H1 (cell line): ENCODE measurements around the gene GRIA1. TPM values are rescaled to one million over a fixed set of nuclear protein-coding genes. Genes with fewer than 3 reads are reported as not detected.

ENCODE experiments used
- CTCF ChIA-PET: fragments of 300-600 bp; sonication (Branson Sonifier 250); formaldehyde crosslinking; loops from one replicate; lab custom pipeline; 2021; ENCODE audit not compliant: partially characterized antibody; lab: Charles Lee
- POLR2A ChIA-PET: fragments of 300-600 bp; sonication (Branson Sonifier 250); formaldehyde crosslinking; loops from one replicate; lab custom pipeline; 2021; ENCODE audit warnings: inconsistent platforms; ENCODE audit not compliant: partially characterized antibody; lab: Charles Lee
- DNase-seq, 2 experiments: peaks; one replicate each; pipeline versions ENCODE4 v3.0.0 to v3.0.0-alpha.2; 2010 to 2022; ENCODE audit warnings: low spot score in 2 of 2, low read depth in 1 of 2, mixed read lengths in 1 of 2
- FAIRE-seq: peaks from 2 replicates; lab custom pipeline; 2011; peaks lifted over from hg19 to GRCh38; lab: Jason Lieb, UNC
- H2AFZ ChIP-seq: 2 replicates; pipeline ENCODE4 v1.8.1; 2012; ENCODE audit warnings: low read length, inconsistent platforms
- H2AK5ac ChIP-seq: 2 replicates; pipeline ENCODE4 v1.6.1; 2013; ENCODE audit warnings: low read depth, low read length
- H2BK120ac ChIP-seq: replicated peaks from 2 replicates; pipeline ENCODE3; 2013; ENCODE audit warnings: low read depth, low read length, inconsistent platforms
- H2BK12ac ChIP-seq: 2 replicates; pipeline ENCODE4 v1.6.1; 2013; ENCODE audit warnings: low read depth, low read length
- H2BK15ac ChIP-seq: 2 replicates; pipeline ENCODE4 v1.6.1; 2013; ENCODE audit warnings: low read length
- H2BK20ac ChIP-seq: 2 replicates; pipeline ENCODE4 v1.6.1; 2013; ENCODE audit warnings: low read length
- H2BK5ac ChIP-seq: 2 replicates; pipeline ENCODE4 v1.6.1; 2013; ENCODE audit warnings: low read depth, low read length
- H3K14ac ChIP-seq: 2 replicates; pipeline ENCODE4 v1.6.1; 2013; ENCODE audit warnings: inconsistent platforms; ENCODE audit not compliant: insufficient read length
- H3K18ac ChIP-seq: 2 replicates; pipeline ENCODE4 v1.6.1; 2013; ENCODE audit warnings: low read length; ENCODE audit errors: extremely low read depth
- H3K23ac ChIP-seq: 2 replicates; pipeline ENCODE4 v1.6.1; 2013; ENCODE audit warnings: inconsistent platforms; ENCODE audit not compliant: insufficient read length
- H3K23me2 ChIP-seq: 2 replicates; pipeline ENCODE4 v1.6.1; 2013; ENCODE audit warnings: low read depth, low read length
- H3K27ac ChIP-seq: 2 replicates; pipeline ENCODE4 v1.6.1; 2011; ENCODE audit warnings: low read depth, low read length, inconsistent platforms
- H3K27me3 ChIP-seq, 4 experiments: replicated peaks in 1 of 4; 1 replicate in 1 of 4; 2 replicates in 3 of 4; pipeline versions ENCODE4 v1.6.1 to v1.8.1; 2011 to 2013; ENCODE audit warnings: low read length in 3 of 4, mild to moderate bottlenecking in 3 of 4, inconsistent platforms in 2 of 4, mixed read lengths in 2 of 4, moderate library complexity in 1 of 4; ENCODE audit not compliant: control insufficient read depth in 3 of 4, insufficient read depth in 3 of 4; ENCODE audit errors: extremely low read depth in 1 of 4
- H3K36me3 ChIP-seq, 4 experiments: 2 replicates each; pipeline versions ENCODE4 v1.6.1 to v1.8.1; 2011 to 2013; ENCODE audit warnings: mild to moderate bottlenecking in 4 of 4, low read length in 3 of 4, moderate library complexity in 2 of 4, control low read depth in 1 of 4, inconsistent platforms in 1 of 4; ENCODE audit not compliant: insufficient read depth in 4 of 4, control insufficient read depth in 2 of 4
- H3K4ac ChIP-seq: replicated peaks from 2 replicates; pipeline ENCODE3; 2013; ENCODE audit warnings: low read length, low read depth, mixed read lengths, inconsistent platforms; ENCODE audit not compliant: insufficient read length
- H3K4me1 ChIP-seq, 4 experiments: replicated peaks in 1 of 4; 1 replicate in 1 of 4; 2 replicates in 3 of 4; pipeline versions ENCODE4 v1.6.1 to v1.8.1; 2011 to 2013; ENCODE audit warnings: low read length in 3 of 4, inconsistent platforms in 2 of 4, mixed read lengths in 1 of 4; ENCODE audit not compliant: insufficient read depth in 4 of 4, control insufficient read depth in 3 of 4
- H3K4me2 ChIP-seq, 2 experiments: 2 replicates each; pipeline versions ENCODE4 v1.6.1 to v1.8.1; 2011 to 2013; ENCODE audit warnings: low read depth in 2 of 2, low read length in 2 of 2, control low read depth in 1 of 2, inconsistent platforms in 1 of 2, mild to moderate bottlenecking in 1 of 2; ENCODE audit not compliant: insufficient read depth in 1 of 2
- H3K4me3 ChIP-seq, 4 experiments: fragments of 200-600, 300-600 bp in 1 of 4; sonication (generic), shearing (Covaris generic), sonication (Bioruptor Twin) in 1 of 4; 2 replicates each; pipeline versions ENCODE4 v1.5.1 to v1.8.1; 2011 to 2016; ENCODE audit warnings: low read length in 4 of 4, low read depth in 3 of 4, control low read depth in 2 of 4, inconsistent platforms in 2 of 4, mild to moderate bottlenecking in 2 of 4, mixed read lengths in 1 of 4, moderate library complexity in 1 of 4; ENCODE audit not compliant: insufficient read depth in 2 of 4; ENCODE audit errors: extremely low read depth in 1 of 4
- H3K56ac ChIP-seq: replicated peaks from 2 replicates; pipeline ENCODE3; 2013; ENCODE audit warnings: low read depth, mild to moderate bottlenecking, mixed read lengths, low read length, inconsistent platforms; ENCODE audit not compliant: insufficient read length
- H3K79me1 ChIP-seq: 2 replicates; pipeline ENCODE4 v1.6.1; 2013; ENCODE audit warnings: low read depth, low read length, control low read depth
- H3K79me2 ChIP-seq, 2 experiments: 2 replicates each; pipeline versions ENCODE4 v1.6.1 to v1.8.1; 2012 to 2013; ENCODE audit warnings: low read length in 2 of 2, mild to moderate bottlenecking in 2 of 2, inconsistent platforms in 1 of 2; ENCODE audit not compliant: insufficient read depth in 2 of 2, control insufficient read depth in 1 of 2
- H3K9ac ChIP-seq, 4 experiments: replicated peaks in 1 of 4; 1 replicate in 1 of 4; 2 replicates in 3 of 4; pipeline versions ENCODE4 v1.6.1 to v1.8.1; 2011 to 2013; ENCODE audit warnings: low read depth in 3 of 4, low read length in 3 of 4, control low read depth in 2 of 4, mild to moderate bottlenecking in 2 of 4, moderate library complexity in 2 of 4, inconsistent platforms in 1 of 4; ENCODE audit errors: extremely low read depth in 1 of 4
- H3K9me3 ChIP-seq, 2 experiments: 2 replicates each; pipeline versions ENCODE4 v1.6.1 to v1.8.1; 2012 to 2013; ENCODE audit warnings: mild to moderate bottlenecking in 2 of 2, moderate library complexity in 2 of 2, control low read depth in 1 of 2, inconsistent platforms in 1 of 2, low read depth in 1 of 2, low read length in 1 of 2, mixed read lengths in 1 of 2; ENCODE audit not compliant: insufficient read depth in 2 of 2
- H4K20me1 ChIP-seq, 2 experiments: replicated peaks in 1 of 2; 2 replicates each; pipeline versions ENCODE3 to v1.8.1; 2011 to 2013; ENCODE audit warnings: inconsistent platforms in 2 of 2, low read length in 2 of 2, mild to moderate bottlenecking in 1 of 2; ENCODE audit not compliant: insufficient read depth in 2 of 2, control insufficient read depth in 1 of 2
- H4K5ac ChIP-seq: 2 replicates; pipeline ENCODE4 v1.6.1; 2013; ENCODE audit warnings: low read length, low read depth, mixed read lengths, inconsistent platforms; ENCODE audit not compliant: insufficient read length
- H4K8ac ChIP-seq: 2 replicates; pipeline ENCODE4 v1.8.0; 2013; ENCODE audit warnings: mild to moderate bottlenecking, moderate library complexity, low read length, inconsistent platforms; ENCODE audit not compliant: insufficient read depth; ENCODE audit errors: extremely low read depth
- H4K91ac ChIP-seq: replicated peaks from 2 replicates; pipeline ENCODE3; 2013; ENCODE audit warnings: low read length, mixed read lengths, inconsistent platforms; ENCODE audit not compliant: insufficient read length
- CBX5 ChIP-seq: fragments of 300-800, 300-1000 bp; sonication (generic); IDR thresholded peaks from 2 replicates; pipeline ENCODE4 v1.7.1; 2016; ENCODE audit warnings: antibody characterized with exemption, low read length, low read depth
- CHD2 ChIP-seq: IDR thresholded peaks from 2 replicates; pipeline ENCODE4 v1.6.1; 2012; ENCODE audit warnings: low read length, improper control_type of control experiment
- EGR1 ChIP-seq: IDR thresholded peaks from 2 replicates; pipeline ENCODE4 v1.6.1; 2011; ENCODE audit warnings: low read depth, low read length, borderline replicate concordance
- FOSL1 ChIP-seq: IDR thresholded peaks from 2 replicates; pipeline ENCODE4 v1.6.1; 2011; ENCODE audit warnings: mild to moderate bottlenecking, low read depth, low read length, moderate library complexity; ENCODE audit not compliant: insufficient read depth
- GTF2F1 ChIP-seq: IDR thresholded peaks from 2 replicates; pipeline ENCODE4 v1.6.1; 2012; ENCODE audit warnings: low read depth, low read length, improper control_type of control experiment, borderline replicate concordance
- JUND ChIP-seq: IDR thresholded peaks from 2 replicates; pipeline ENCODE4 v1.6.1; 2011; ENCODE audit warnings: mild to moderate bottlenecking, improper control_type of control experiment, low read length
- SP4 ChIP-seq: IDR thresholded peaks from 2 replicates; pipeline ENCODE4 v1.6.1; 2012; ENCODE audit warnings: low read length, inconsistent platforms
- SUZ12 ChIP-seq: fragments of 200-600 bp; sonication (generic); IDR thresholded peaks from 2 replicates; pipeline ENCODE4 v1.6.1; 2012; ENCODE audit warnings: mild to moderate bottlenecking, inconsistent platforms, low read length, moderate library complexity, mixed read lengths
- TAF7 ChIP-seq: optimal IDR thresholded peaks from 2 replicates; pipeline ENCODE3; 2011; ENCODE audit warnings: low read depth, mild to moderate bottlenecking, inconsistent platforms, low read length, moderate library complexity, borderline replicate concordance
- USF2 ChIP-seq: IDR thresholded peaks from 2 replicates; pipeline ENCODE4 v1.6.1; 2011; ENCODE audit warnings: low read length, improper control_type of control experiment
- WGBS, 2 experiments: shearing (Covaris generic) in 1 of 2; methylation state at CpG; one replicate each; pipeline versions ENCODE4 v1.1.6 to v1.1.7; 2013 to 2015; ENCODE audit warnings: low lambda C conversion rate in 2 of 2, mixed read lengths in 2 of 2, inconsistent platforms in 1 of 2, low coverage in 1 of 2, missing lambda C conversion rate in 1 of 2; ENCODE audit not compliant: insufficient replicate concordance in 2 of 2, insufficient coverage in 1 of 2, insufficient read length in 1 of 2; ENCODE audit errors: extremely low coverage in 1 of 2, missing lambda C conversion rate in 1 of 2; 5-methylcytosine and 5-hydroxymethylcytosine counted together
- polyA plus RNA-seq, 7 experiments: library from polyadenylated mRNA; depleted of rRNA in 3 of 7; stranded (reverse) in 5 of 7; unstranded in 2 of 7; fragments of >200 nt in 5 of 7; fragments of 200-250 nt in 2 of 7; gene quantifications; 1 replicate in 5 of 7; 2 replicates in 1 of 7; 4 replicates in 1 of 7; pipeline versions ENCODE4 v1.2.1 to v1.2.3, GENCODE V29; 2011 to 2013; ENCODE audit warnings: missing spikeins in 2 of 7, mixed read lengths in 2 of 7
- total RNA-seq: library from RNA; stranded (reverse); fragmentation: NEBNext Ultra II Directional; extraction: Animal tissue kit (Norgen Biotek cat#: 25700); gene quantifications from 2 replicates; pipeline ENCODE4 v1.2.1, GENCODE V29; 2021
- TF ChIP-seq, protein P1 (sequence below), 3 experiments: IDR thresholded peaks; 1 replicate in 2 of 3; 2 replicates in 1 of 3; pipeline versions ENCODE4 v1.5.1 to v1.6.1; 2011; ENCODE audit warnings: low read length in 3 of 3, mild to moderate bottlenecking in 3 of 3, inconsistent platforms in 2 of 3, low read depth in 1 of 3, moderate library complexity in 1 of 3; ENCODE audit not compliant: insufficient read depth in 1 of 3; ENCODE audit errors: control extremely low read depth in 1 of 3

GRIA1 gene
- total and polyA plus RNA-seq, 2 of the 8 experiments (the other 6 are each of a cell fraction or from before 2014, with no cell fraction given), result 0.97 to 2.5 TPM

DNA sequence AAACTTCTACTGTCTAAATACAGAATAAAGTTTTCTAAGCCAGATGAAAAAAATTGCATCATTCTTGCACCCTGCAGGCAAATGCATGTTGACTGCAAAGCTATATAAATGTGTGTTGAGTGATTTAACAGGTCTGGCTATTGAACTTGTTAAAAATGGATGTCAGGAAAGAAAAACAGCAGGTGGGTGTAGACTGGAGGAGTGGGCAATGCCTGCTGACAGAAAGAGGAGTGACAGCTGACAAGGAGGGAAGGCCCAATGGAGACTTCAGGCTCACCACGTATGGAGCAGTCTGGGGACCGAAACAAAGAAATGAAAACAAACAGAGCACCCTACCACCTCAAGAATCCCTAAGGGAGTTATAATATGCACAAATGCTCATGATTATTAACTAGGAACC is 127.8 kb downstream of the GRIA1 start:
- Histone ChIP-seq H4K20me1 (no peaks in the 10 kb centered on the region), H3K27me3 (no peaks in the 10 kb centered on the region), H2BK5ac (no peak overlapping the region), H3K36me3 (no peaks in the 10 kb centered on the region), H3K18ac (no peak overlapping the region), H2AFZ (no peak overlapping the region), H3K56ac (no peak overlapping the region), H3K27ac (no peak overlapping the region), H2BK20ac (no peak overlapping the region), H3K4me2 (no peak overlapping the region), H3K14ac (no peak overlapping the region), H2BK120ac (no peak overlapping the region), H4K91ac (no peak overlapping the region), H3K79me2 (no peaks in the 10 kb centered on the region), H2AK5ac (no peak overlapping the region), H3K4me3 (no peak overlapping the region), H2BK12ac (no peak overlapping the region), H3K23ac (no peak overlapping the region), H4K8ac (no peak overlapping the region), H3K9me3 (no peaks in the 10 kb centered on the region), H3K4me1 (no peaks in the 10 kb centered on the region), H2BK15ac (no peak overlapping the region), H4K5ac (no peak overlapping the region), H3K9ac (no peak overlapping the region), H3K79me1 (no peaks in the 10 kb centered on the region), H3K4ac (no peak overlapping the region), H3K23me2 (no peaks in the 10 kb centered on the region)
- TF ChIP-seq SUZ12, result no peak
- TF ChIP-seq JUND, result no peak
- no peak for TF ChIP-seq TAF7
- TF ChIP-seq EGR1, result no peak
- TF ChIP-seq CBX5, result no peak
- TF ChIP-seq GTF2F1, result no peak
- TF ChIP-seq, protein P1, sequence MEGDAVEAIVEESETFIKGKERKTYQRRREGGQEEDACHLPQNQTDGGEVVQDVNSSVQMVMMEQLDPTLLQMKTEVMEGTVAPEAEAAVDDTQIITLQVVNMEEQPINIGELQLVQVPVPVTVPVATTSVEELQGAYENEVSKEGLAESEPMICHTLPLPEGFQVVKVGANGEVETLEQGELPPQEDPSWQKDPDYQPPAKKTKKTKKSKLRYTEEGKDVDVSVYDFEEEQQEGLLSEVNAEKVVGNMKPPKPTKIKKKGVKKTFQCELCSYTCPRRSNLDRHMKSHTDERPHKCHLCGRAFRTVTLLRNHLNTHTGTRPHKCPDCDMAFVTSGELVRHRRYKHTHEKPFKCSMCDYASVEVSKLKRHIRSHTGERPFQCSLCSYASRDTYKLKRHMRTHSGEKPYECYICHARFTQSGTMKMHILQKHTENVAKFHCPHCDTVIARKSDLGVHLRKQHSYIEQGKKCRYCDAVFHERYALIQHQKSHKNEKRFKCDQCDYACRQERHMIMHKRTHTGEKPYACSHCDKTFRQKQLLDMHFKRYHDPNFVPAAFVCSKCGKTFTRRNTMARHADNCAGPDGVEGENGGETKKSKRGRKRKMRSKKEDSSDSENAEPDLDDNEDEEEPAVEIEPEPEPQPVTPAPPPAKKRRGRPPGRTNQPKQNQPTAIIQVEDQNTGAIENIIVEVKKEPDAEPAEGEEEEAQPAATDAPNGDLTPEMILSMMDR (IDR thresholded peaks at IDR 0.05; ENCODE audit: control extremely low read depth in 1 of 3, insufficient read depth in 1 of 3, low read depth in 1 of 3, low read length in 3 of 3), result no peak
- no peak for TF ChIP-seq CHD2
- TF ChIP-seq SP4, result no peak
- TF ChIP-seq USF2, result no peak
- TF ChIP-seq FOSL1, result no peak
- DNase-seq (no peak), FAIRE-seq (no peak)
- CTCF ChIA-PET, result interaction anchor here (0.6 kb wide), 1 partner anchor 892 kb away, joined by 3 read pairs; no protein-coding TSS in a partner anchor
- 79% methylated on average over 2 of the region's 2 CpGs; no CpG with 5 or more reads in 1 of the 2 experiments for WGBS, 2 experiments
- POLR2A ChIA-PET, result no interaction called here
